ENCODE data around the gene LRRC17.

LRRC17 gene

GRCh38 chr7:102888561-102889233 lies 24.1 kb upstream of the LRRC17 start:
- DNase-seq (ENCODE audit: low read depth, low spot score): no peak
- no peak overlapping the region for H3K4me3 ChIP-seq (ENCODE audit: low read depth, low read length)
- POLR2A ChIA-PET: no interaction called here
- CTCF ChIA-PET: no interaction called here
- no peak for TF ChIP-seq CTCF (IDR thresholded peaks at IDR 0.05; ENCODE audit: insufficient read depth, low read length, missing control alignments)

- ChIA-PET POLR2A (interaction anchor here (2.4 kb wide), 1 partner anchor 23 kb away, joined by 13 read pairs; the partner anchor contains the start of gene LRRC17), CTCF (interaction anchor here (1.0 to 1.8 kb wide), 3 partner anchors 10 to 172 kb away, joined by 3 to 7 read pairs (median 4); no protein-coding TSS in a partner anchor)
- no peak for DNase-seq (ENCODE audit: low read depth, low spot score)
- no peak for TF ChIP-seq CTCF (IDR thresholded peaks at IDR 0.05; ENCODE audit: insufficient read depth, low read length, missing control alignments)
- H3K4me3 ChIP-seq (ENCODE audit: low read depth, low read length): no peak overlapping the region
These were observed 22.9 kb upstream of the LRRC17 start for GRCh38 chr7:102889851-102890250.

GRCh38 chr7:102890292-102890970 lies 22.4 kb upstream of the LRRC17 start:
- H3K4me3 ChIP-seq (ENCODE audit: low read depth, low read length): no peak overlapping the region
- no peak for TF ChIP-seq CTCF (IDR thresholded peaks at IDR 0.05; ENCODE audit: insufficient read depth, low read length, missing control alignments)
- ChIA-PET CTCF (interaction anchor here (1.5 to 1.8 kb wide), 2 partner anchors 11 to 171 kb away, joined by 4 to 7 read pairs; no protein-coding TSS in a partner anchor), POLR2A (interaction anchor here (1.5 to 2.4 kb wide), 2 partner anchors 17 to 23 kb away, joined by 5 to 13 read pairs; partner anchors contain the start of gene LRRC17)
- DNase-seq (ENCODE audit: low read depth, low spot score): peak; percentile 38

- no peak overlapping the region for H3K4me3 ChIP-seq (ENCODE audit: low read depth, low read length)
- CTCF ChIA-PET: interaction anchor here (1.5 to 1.8 kb wide), 2 partner anchors 11 to 171 kb away, joined by 4 to 7 read pairs; no protein-coding TSS in a partner anchor
- DNase-seq (ENCODE audit: low read depth, low spot score): no peak
- no peak for TF ChIP-seq CTCF (IDR thresholded peaks at IDR 0.05; ENCODE audit: insufficient read depth, low read length, missing control alignments)
- POLR2A ChIA-PET: interaction anchor here (1.5 to 2.4 kb wide), 3 partner anchors 16 to 22 kb away, joined by 5 to 13 read pairs (median 7); partner anchors contain the start of gene LRRC17
These were observed 21.7 kb upstream of the LRRC17 start for GRCh38 chr7:102890971-102891692.

- CTCF ChIA-PET: interaction anchor here (0.7 to 1.2 kb wide), 2 partner anchors 25 to 169 kb away, joined by 3 to 4 read pairs; no protein-coding TSS in a partner anchor
- TF ChIP-seq CTCF (IDR thresholded peaks at IDR 0.05; ENCODE audit: insufficient read depth, low read length, missing control alignments): no peak
- DNase-seq (ENCODE audit: low read depth, low spot score): peak; percentile 66
- no peak overlapping the region for H3K4me3 ChIP-seq (ENCODE audit: low read depth, low read length)
- POLR2A ChIA-PET: interaction anchor here (1.5 to 2.4 kb wide), 4 partner anchors 17 to 184 kb away, joined by 3 to 13 read pairs (median 6); partner anchors contain the start of gene LRRC17
These were observed 21.0 kb upstream of the LRRC17 start for GRCh38 chr7:102891693-102892261.
